ENCODE data around the gene MACIR.

The MACIR gene

DNA sequence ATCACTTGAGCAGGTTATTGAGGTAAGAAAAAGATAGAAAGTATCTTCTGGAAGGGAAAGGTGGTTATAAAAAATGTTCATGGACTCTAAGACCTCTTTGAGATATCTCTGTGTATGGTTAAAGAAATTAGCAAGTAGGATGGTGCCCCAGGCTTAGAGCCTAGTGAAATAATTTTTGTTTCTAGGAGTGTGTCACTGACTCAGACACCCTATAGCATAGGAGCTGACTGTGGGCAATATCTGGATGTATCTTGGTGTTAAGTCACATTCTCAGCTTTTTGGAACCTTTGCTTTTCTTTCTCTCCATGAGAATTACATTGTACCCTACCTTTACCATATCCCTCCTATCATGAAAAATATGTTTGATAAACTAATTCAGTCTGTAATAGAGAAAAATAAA, 12.0 kb downstream of the MACIR start:
- no peak for DNase-seq (ENCODE audit: low read depth)
- in situ Hi-C loops (cut with HindIII; ENCODE audit: low sequenced_read_pairs): no loop called here
- TF ChIP-seq, protein P1, sequence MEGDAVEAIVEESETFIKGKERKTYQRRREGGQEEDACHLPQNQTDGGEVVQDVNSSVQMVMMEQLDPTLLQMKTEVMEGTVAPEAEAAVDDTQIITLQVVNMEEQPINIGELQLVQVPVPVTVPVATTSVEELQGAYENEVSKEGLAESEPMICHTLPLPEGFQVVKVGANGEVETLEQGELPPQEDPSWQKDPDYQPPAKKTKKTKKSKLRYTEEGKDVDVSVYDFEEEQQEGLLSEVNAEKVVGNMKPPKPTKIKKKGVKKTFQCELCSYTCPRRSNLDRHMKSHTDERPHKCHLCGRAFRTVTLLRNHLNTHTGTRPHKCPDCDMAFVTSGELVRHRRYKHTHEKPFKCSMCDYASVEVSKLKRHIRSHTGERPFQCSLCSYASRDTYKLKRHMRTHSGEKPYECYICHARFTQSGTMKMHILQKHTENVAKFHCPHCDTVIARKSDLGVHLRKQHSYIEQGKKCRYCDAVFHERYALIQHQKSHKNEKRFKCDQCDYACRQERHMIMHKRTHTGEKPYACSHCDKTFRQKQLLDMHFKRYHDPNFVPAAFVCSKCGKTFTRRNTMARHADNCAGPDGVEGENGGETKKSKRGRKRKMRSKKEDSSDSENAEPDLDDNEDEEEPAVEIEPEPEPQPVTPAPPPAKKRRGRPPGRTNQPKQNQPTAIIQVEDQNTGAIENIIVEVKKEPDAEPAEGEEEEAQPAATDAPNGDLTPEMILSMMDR (IDR thresholded peaks at IDR 0.05; ENCODE audit: low read depth, low read length, missing control alignments): no peak
- H3K4me3 ChIP-seq (ENCODE audit: low read depth, low read length): no peak overlapping the region

DNA sequence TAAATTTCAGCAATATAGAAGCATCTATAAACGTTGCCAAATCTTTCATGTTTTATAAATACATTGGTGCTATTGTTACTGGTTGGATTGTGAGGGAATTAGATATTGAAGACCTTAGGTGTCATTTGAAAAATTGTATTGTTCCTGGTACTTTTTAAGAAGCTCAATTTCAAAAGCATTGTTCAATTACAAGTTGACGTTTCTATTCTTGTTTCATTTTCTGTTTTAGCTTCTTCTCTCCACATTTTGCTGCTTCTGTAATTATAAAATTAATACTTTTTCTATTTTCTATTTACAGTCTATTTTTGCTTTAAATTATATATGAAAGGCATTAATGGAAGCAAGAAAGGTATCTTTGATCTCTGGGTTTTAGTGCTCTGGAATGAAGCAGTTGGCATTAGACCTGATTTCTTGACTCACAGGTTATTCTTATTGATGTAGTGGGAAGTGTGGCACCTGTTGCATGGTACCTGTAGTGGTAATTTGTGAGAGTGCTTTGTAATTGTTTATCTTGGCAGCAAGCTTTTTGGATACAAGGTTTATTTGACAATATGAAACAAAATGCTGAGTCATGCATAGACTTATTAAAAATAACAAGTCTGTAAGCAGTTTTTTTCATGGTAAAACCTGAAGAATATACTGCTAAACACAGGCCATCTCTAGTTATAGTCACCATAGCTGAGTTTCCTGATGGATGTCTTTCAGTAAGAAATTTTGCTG, 13.2 kb downstream of the MACIR start:
- in situ Hi-C loops (cut with HindIII; ENCODE audit: low sequenced_read_pairs): no loop called here
- no peak for DNase-seq (ENCODE audit: low read depth)
- TF ChIP-seq, protein P1 (IDR thresholded peaks at IDR 0.05; ENCODE audit: low read depth, low read length, missing control alignments): no peak
- H3K4me3 ChIP-seq (ENCODE audit: low read depth, low read length): no peak overlapping the region

DNA sequence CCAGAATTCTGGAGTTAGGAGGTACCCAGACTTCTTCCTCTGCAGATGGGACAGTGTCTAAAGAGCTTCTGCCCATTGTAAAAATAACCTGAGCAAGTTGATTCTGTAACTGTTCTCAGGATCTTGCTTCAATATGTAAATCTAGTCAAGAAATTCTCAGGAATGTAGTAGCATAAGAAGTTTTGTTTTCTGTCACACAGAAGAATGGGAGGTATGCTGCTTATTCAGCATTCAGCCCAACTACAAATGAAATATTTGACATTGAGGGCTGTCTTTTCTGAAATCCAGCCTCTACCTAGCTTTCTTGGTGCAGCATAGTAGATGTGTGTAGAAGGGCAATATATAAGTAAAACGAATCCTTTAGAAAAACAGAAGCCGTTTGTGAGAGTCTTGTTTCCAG, 13.8 kb downstream of the MACIR start:
- no peak for DNase-seq (ENCODE audit: low read depth)
- in situ Hi-C loops (cut with HindIII; ENCODE audit: low sequenced_read_pairs): no loop called here
- no peak overlapping the region for H3K4me3 ChIP-seq (ENCODE audit: low read depth, low read length)
- TF ChIP-seq, protein P1 (IDR thresholded peaks at IDR 0.05; ENCODE audit: low read depth, low read length, missing control alignments): no peak

DNA sequence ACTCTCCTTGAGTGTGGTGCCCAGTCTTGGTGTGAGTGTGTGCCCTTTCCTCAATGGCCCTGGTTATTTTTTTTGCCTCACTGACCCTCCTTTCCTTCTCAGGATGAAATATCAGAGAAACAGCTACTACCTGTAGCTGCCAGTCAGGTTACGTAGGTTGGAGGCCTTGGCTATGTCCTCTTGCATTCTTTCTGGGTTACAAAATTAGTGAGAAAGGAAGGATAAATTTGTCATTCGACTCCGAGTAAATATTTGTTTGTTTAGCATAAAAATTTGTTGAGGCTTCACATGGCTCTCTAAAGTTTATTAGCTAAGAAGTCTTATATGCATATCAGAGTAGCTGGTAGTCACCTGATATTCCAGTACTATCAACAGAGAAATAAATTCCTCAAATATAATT, 15.4 kb downstream of the MACIR start:
- in situ Hi-C loops (cut with HindIII; ENCODE audit: low sequenced_read_pairs): no loop called here
- no peak overlapping the region for H3K4me3 ChIP-seq (ENCODE audit: low read depth, low read length)
- TF ChIP-seq, protein P1 (IDR thresholded peaks at IDR 0.05; ENCODE audit: low read depth, low read length, missing control alignments): no peak
- DNase-seq (ENCODE audit: low read depth): no peak

DNA sequence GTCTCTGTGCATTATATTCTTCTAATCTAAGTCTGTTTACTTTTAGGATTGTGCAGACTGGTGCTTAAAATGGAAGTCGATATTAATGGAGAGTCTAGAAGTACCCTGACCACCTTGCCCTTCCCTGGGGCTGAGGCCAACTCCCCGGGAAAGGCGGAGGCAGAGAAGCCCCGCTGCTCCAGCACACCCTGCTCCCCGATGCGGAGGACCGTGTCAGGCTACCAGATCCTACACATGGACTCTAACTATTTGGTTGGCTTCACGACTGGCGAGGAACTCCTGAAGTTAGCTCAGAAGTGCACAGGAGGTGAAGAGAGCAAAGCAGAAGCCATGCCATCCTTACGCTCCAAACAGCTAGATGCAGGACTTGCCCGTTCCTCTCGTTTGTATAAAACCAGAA, 17.3 kb downstream of the MACIR start:
- H3K4me3 ChIP-seq (ENCODE audit: low read depth, low read length): no peak overlapping the region
- DNase-seq (ENCODE audit: low read depth): no peak
- TF ChIP-seq, protein P1 (IDR thresholded peaks at IDR 0.05; ENCODE audit: low read depth, low read length, missing control alignments): no peak
- in situ Hi-C loops (cut with HindIII; ENCODE audit: low sequenced_read_pairs): no loop called here

DNA sequence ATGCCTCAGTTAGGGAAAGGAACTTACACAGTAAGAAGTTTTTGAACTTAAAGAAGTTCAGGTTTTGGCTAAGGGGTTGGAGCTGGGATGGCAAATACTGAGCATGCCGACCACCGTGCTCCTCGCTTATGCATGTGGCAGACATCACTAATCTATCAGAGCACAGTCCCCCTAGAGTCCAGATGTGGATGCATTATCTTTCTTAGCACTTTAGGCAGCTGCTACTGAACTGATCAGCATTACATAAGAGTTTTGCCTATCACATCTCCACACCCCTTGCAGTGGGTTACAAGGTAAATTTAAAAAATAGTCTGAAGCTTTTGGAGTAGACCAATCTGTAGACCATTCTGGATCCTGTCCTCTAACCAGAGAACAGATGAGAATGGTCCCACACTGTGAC, 22.4 kb downstream of the MACIR start:
- H3K4me3 ChIP-seq (ENCODE audit: low read depth, low read length): no peak overlapping the region
- TF ChIP-seq, protein P1 (IDR thresholded peaks at IDR 0.05; ENCODE audit: low read depth, low read length, missing control alignments): no peak
- no peak for DNase-seq (ENCODE audit: low read depth)
- in situ Hi-C loops (cut with HindIII; ENCODE audit: low sequenced_read_pairs): no loop called here

All from astrocyte of the cerebellum (primary cell).